ENCODE measurements around the gene NCKAP1. TPM values are rescaled to one million over a fixed set of nuclear protein-coding genes. Genes with fewer than 3 reads are reported as not detected.

Gene NCKAP1
- total RNA-seq, 1 experiment from 2014 or later: 115 TPM

- no peak overlapping the region for H3K4me3 ChIP-seq (replicated peaks in 1 of 2; ENCODE audit: low read depth in 1 of 2, low read length in 2 of 2)
- H3K4me2 ChIP-seq (ENCODE audit: low read length): no peak overlapping the region
- ATAC-seq (no peak), DNase-seq (ENCODE audit: low read depth, low spot score) (no peak)
- BruUV-seq (replicated peaks): no TSS peak
- no peaks in the 10 kb centered on the region for H3K4me1 ChIP-seq (ENCODE audit: control insufficient read depth in 1 of 2, insufficient read depth in 2 of 2, low read length in 2 of 2)
- H3K27me3 ChIP-seq (ENCODE audit: insufficient read depth, low read length): no peaks in the 10 kb centered on the region
- H3K9me3 ChIP-seq (ENCODE audit: control insufficient read depth in 1 of 2, insufficient read depth in 1 of 2, low read depth in 1 of 2, low read length in 2 of 2): no peaks in the 10 kb centered on the region
- TF ChIP-seq EGR1 (IDR thresholded peaks at IDR 0.05; ENCODE audit: low read depth) (no peak), POLR2A (IDR thresholded peaks at IDR 0.05; ENCODE audit: borderline replicate concordance, extremely low read depth, insufficient read depth, insufficient read length) (no peak), RAD21 (IDR thresholded peaks at IDR 0.05; ENCODE audit: low read depth) (no peak), JUND (IDR thresholded peaks at IDR 0.05) (no peak), ZNF274 (IDR thresholded peaks at IDR 0.05; ENCODE audit: low read depth, low read length) (no peak), ZFX (IDR thresholded peaks at IDR 0.05) (no peak), TCF7L2 (IDR thresholded peaks at IDR 0.05; ENCODE audit: borderline replicate concordance, extremely low read depth, insufficient read depth, insufficient read length) (no peak), SIN3A (IDR thresholded peaks at IDR 0.05; ENCODE audit: low read depth) (no peak), ELF1 (IDR thresholded peaks at IDR 0.05; ENCODE audit: borderline replicate concordance, low read depth) (no peak), MAX (IDR thresholded peaks at IDR 0.05) (no peak), YY1 (IDR thresholded peaks at IDR 0.05; ENCODE audit: extremely low read depth, insufficient replicate concordance, low read depth, low read length) (no peak), POLR2AphosphoS5 (IDR thresholded peaks at IDR 0.05; ENCODE audit: low read depth, low read length) (no peak), REST (IDR thresholded peaks at IDR 0.05; ENCODE audit: low read depth) (no peak)
- TF ChIP-seq, protein P1, sequence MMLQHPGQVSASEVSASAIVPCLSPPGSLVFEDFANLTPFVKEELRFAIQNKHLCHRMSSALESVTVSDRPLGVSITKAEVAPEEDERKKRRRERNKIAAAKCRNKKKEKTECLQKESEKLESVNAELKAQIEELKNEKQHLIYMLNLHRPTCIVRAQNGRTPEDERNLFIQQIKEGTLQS (IDR thresholded peaks at IDR 0.05): no peak
- TF ChIP-seq, protein P2, sequence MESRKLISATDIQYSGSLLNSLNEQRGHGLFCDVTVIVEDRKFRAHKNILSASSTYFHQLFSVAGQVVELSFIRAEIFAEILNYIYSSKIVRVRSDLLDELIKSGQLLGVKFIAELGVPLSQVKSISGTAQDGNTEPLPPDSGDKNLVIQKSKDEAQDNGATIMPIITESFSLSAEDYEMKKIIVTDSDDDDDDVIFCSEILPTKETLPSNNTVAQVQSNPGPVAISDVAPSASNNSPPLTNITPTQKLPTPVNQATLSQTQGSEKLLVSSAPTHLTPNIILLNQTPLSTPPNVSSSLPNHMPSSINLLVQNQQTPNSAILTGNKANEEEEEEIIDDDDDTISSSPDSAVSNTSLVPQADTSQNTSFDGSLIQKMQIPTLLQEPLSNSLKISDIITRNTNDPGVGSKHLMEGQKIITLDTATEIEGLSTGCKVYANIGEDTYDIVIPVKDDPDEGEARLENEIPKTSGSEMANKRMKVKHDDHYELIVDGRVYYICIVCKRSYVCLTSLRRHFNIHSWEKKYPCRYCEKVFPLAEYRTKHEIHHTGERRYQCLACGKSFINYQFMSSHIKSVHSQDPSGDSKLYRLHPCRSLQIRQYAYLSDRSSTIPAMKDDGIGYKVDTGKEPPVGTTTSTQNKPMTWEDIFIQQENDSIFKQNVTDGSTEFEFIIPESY (IDR thresholded peaks at IDR 0.05; ENCODE audit: extremely low read depth, insufficient replicate concordance, low read length): no peak
- H3K9me2 ChIP-seq (ENCODE audit: insufficient read depth): no peaks in the 10 kb centered on the region
- no peak overlapping the region for H2AFZ ChIP-seq (ENCODE audit: low read depth, low read length, poor library complexity, severe bottlenecking)
- intact Hi-C loops (cut with micrococcal nuclease): no loop called here
- no peaks in the 10 kb centered on the region; a peak in 3 of 4 replicates for H3K36me3 ChIP-seq (ENCODE audit: control insufficient read depth in 1 of 2, insufficient read depth in 2 of 2, low read length in 2 of 2)
- ChIA-PET CTCF (no interaction called here), RAD21 (ENCODE audit: low non-redundant PET in 1 of 2, low total read pairs in 2 of 2, uncharacterized antibody in 2 of 2, unreplicated experiment in 2 of 2) (no interaction called here), POLR2A (no interaction called here)
- no peak overlapping the region for H3K9ac ChIP-seq (ENCODE audit: low read length)
- peaks cover 22% of the 10 kb centered on the region; the same call in 1 of the 2 replicates for H4K20me1 ChIP-seq (ENCODE audit: insufficient read depth)
- H3K27ac ChIP-seq (ENCODE audit: low read depth, low read length): no peak overlapping the region
- H3K79me2 ChIP-seq (ENCODE audit: insufficient read depth, low read length): peaks cover 99% of the 10 kb centered on the region
Measured at GRCh38 chr2:183021613-183022012, 16.6 kb downstream of the NCKAP1 start.
